ENCODE data around the gene PDGFRB. TPM values are rescaled to one million over a fixed set of nuclear protein-coding genes. Genes with fewer than 3 reads are reported as not detected.

PDGFRB gene
- total and polyA plus RNA-seq, 9 donors, result 102 to 302 (median 207) TPM

DNA sequence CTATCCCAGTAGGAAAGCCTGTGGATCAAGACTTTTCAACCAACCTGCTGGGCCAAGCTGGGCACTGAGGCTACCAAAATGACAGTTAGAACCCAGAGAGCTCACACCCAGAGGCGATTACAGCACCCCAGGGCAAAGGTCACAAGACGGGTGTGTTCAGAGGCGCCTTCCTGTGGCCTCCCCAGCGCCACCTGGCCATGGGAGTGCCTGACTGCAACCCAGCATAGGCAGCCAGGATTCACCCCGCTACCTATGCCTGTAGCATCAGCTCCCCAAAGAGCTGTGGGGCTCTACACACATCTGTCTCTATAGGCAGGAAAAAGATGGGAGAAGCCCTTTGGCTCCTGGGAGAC lies 33.5 kb downstream of the PDGFRB start:
- no peaks in the 10 kb centered on the region for H3K4me1 ChIP-seq (ENCODE audit: insufficient read depth)
- H3K27me3 ChIP-seq, result no peaks in the 10 kb centered on the region
- H3K9me3 ChIP-seq, result no peaks in the 10 kb centered on the region
- 64 to 68% (median 66%) methylated on average over 5 of the region's 5 CpGs for WGBS, 3 donors
- intact Hi-C loops (cut with DNase I), result no loop called here
- H3K27ac ChIP-seq, result no peak overlapping the region
- no peak overlapping the region for H3K4me3 ChIP-seq
- peaks cover 3% of the 10 kb centered on the region for H3K36me3 ChIP-seq
- TF ChIP-seq POLR2A (IDR thresholded peaks at IDR 0.05) (no peak), EP300 (IDR thresholded peaks at IDR 0.05) (no peak)
- TF ChIP-seq, protein P1, sequence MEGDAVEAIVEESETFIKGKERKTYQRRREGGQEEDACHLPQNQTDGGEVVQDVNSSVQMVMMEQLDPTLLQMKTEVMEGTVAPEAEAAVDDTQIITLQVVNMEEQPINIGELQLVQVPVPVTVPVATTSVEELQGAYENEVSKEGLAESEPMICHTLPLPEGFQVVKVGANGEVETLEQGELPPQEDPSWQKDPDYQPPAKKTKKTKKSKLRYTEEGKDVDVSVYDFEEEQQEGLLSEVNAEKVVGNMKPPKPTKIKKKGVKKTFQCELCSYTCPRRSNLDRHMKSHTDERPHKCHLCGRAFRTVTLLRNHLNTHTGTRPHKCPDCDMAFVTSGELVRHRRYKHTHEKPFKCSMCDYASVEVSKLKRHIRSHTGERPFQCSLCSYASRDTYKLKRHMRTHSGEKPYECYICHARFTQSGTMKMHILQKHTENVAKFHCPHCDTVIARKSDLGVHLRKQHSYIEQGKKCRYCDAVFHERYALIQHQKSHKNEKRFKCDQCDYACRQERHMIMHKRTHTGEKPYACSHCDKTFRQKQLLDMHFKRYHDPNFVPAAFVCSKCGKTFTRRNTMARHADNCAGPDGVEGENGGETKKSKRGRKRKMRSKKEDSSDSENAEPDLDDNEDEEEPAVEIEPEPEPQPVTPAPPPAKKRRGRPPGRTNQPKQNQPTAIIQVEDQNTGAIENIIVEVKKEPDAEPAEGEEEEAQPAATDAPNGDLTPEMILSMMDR (IDR thresholded peaks at IDR 0.05), result no peak
- DNase-seq, result peak in 3 of 5 donors; percentile 7 to 18 (median 10)

DNA sequence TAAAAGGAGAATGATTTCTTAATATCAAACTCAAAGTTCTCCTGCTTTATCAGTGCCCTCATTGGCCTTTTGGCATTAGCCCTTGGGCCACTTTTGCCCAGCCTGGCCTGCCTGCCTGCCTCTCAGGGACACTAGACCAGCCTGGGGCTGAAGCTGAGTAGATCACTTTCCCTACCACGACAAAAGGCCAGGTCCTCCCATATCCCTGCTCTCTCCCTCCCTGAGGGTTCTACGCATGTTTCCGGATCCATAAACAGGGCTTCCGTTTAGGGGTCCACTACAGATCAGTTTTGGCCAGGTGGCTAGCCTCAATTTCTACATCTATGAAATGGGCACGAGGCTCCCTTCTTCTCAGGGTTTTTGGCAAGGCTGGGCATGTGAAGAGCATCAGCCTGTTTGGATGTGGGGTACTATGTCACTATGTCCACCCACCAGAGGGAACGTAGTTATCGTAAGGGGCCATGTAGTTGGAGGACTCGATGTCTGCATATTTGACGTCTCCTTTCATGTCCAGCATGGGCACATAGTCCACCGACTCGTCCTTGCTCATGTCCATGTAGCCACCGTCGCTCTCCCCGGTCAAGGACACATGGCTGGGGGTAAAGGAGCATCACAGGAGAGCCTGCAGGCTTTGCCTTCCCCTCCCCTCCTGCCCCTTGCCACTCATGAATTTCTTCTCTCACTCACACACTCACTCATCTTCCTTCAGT lies 34.0 kb downstream of the PDGFRB start:
- no peak overlapping the region for H3K27ac ChIP-seq
- no peak overlapping the region for H3K4me3 ChIP-seq
- no peaks in the 10 kb centered on the region for H3K4me1 ChIP-seq (ENCODE audit: insufficient read depth)
- peaks cover 3% of the 10 kb centered on the region for H3K36me3 ChIP-seq
- H3K9me3 ChIP-seq, result no peaks in the 10 kb centered on the region
- no peaks in the 10 kb centered on the region for H3K27me3 ChIP-seq
- peak in 2 of 5 donors; percentile 11 to 16 for DNase-seq
- 88 to 90% (median 88%) methylated on average over 14 of the region's 14 CpGs for WGBS, 3 donors
- intact Hi-C loops (cut with DNase I), result no loop called here
- TF ChIP-seq EP300 (IDR thresholded peaks at IDR 0.05), result no peak
- TF ChIP-seq, protein P1 (IDR thresholded peaks at IDR 0.05), result no peak
- no peak for TF ChIP-seq POLR2A (IDR thresholded peaks at IDR 0.05)

DNA sequence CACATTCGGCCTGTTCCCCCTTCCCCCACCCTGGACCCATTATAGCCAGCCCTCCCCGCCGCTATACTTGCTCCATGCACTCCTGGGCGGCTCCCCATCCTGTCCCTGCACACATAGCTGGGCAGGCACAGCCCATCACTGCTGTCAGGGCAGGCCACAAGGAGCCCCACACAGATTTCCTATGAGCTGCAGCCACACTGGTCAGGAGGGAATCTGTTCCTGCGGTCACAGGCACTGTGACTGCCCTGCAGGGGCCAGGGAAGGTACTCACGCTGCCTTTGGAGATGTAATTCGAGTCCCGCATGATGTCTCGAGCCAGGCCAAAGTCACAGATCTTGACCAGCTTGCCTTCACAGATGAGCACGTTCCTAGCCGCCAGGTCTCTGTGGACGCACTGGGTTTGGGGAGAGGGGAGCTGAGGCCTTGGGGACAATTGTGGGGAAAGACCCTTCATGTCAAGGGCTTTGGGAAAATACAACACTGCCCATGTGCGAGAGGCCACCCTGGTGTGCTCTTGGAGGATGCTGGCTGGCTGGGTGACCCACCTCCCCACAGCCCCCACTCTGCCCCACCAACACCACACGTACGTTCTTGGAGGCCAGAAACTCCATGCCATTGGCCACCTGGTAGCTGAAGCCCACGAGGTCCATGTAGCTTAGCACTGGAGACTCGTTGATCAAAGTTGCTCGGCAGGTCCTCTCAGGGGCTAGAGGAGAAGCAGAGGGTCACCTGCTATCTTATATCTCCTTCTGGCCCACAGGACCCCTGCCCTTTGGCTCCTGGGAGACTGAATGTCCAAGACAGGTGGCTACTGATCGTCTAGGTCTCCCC lies 34.8 kb downstream of the PDGFRB start:
- Histone ChIP-seq H3K27me3 (no peaks in the 10 kb centered on the region), H3K27ac (no peak overlapping the region), H3K9me3 (no peaks in the 10 kb centered on the region), H3K4me3 (no peak overlapping the region), H3K4me1 (ENCODE audit: insufficient read depth) (no peaks in the 10 kb centered on the region), H3K36me3 (peaks cover 3% of the 10 kb centered on the region)
- peak in 2 of 5 donors; percentile 14 for DNase-seq
- TF ChIP-seq POLR2A (IDR thresholded peaks at IDR 0.05), result no peak
- TF ChIP-seq, protein P1 (IDR thresholded peaks at IDR 0.05), result no peak
- TF ChIP-seq EP300 (IDR thresholded peaks at IDR 0.05), result no peak
- intact Hi-C loops (cut with DNase I), result no loop called here
- 81% methylated on average over 19 of the region's 19 CpGs for WGBS, 3 donors

DNA sequence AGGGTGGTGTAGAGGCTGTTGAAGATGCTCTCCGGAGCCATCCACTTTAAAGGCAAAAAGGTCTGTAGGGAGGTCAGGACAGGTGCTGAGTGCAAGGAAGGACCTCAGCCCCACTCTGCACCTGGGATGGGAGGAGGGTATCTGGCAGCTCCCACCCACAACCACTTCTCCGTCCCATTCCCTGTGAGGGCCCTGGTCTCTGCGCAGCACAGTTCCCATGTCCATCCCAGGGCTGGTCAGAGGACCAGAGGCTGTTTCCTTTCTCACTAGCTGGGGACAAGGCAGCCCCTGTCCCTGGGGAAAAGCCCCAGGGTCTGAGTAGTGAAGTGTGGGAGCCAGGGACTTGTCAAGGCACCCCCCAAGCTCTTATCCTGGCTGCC lies 35.6 kb downstream of the PDGFRB start:
- peaks cover 3% of the 10 kb centered on the region for H3K36me3 ChIP-seq
- DNase-seq, result peak in 1 of 5 donors; percentile 14
- 83 to 94% (median 85%) methylated on average over 2 to 3 of the region's 3 CpGs for WGBS, 3 donors
- H3K27ac ChIP-seq, result no peak overlapping the region
- H3K4me3 ChIP-seq, result no peak overlapping the region
- no peaks in the 10 kb centered on the region for H3K27me3 ChIP-seq
- H3K4me1 ChIP-seq (ENCODE audit: insufficient read depth), result no peaks in the 10 kb centered on the region
- no peaks in the 10 kb centered on the region for H3K9me3 ChIP-seq
- intact Hi-C loops (cut with DNase I), result no loop called here
- TF ChIP-seq, protein P1 (IDR thresholded peaks at IDR 0.05), result no peak
- TF ChIP-seq POLR2A (IDR thresholded peaks at IDR 0.05) (no peak), EP300 (IDR thresholded peaks at IDR 0.05) (no peak)

All from ovary (tissue), 9 donors.